ENCODE data around the gene DDX19B. TPM values are rescaled to one million over a fixed set of nuclear protein-coding genes. Genes with fewer than 3 reads are reported as not detected.

The DDX19B gene
- total and polyA plus RNA-seq, 9 of the 15 experiments (the other 6 are each of a cell fraction or from before 2014, with no cell fraction given), result 7.0 to 32.9 (median 19.3) TPM

DNA sequence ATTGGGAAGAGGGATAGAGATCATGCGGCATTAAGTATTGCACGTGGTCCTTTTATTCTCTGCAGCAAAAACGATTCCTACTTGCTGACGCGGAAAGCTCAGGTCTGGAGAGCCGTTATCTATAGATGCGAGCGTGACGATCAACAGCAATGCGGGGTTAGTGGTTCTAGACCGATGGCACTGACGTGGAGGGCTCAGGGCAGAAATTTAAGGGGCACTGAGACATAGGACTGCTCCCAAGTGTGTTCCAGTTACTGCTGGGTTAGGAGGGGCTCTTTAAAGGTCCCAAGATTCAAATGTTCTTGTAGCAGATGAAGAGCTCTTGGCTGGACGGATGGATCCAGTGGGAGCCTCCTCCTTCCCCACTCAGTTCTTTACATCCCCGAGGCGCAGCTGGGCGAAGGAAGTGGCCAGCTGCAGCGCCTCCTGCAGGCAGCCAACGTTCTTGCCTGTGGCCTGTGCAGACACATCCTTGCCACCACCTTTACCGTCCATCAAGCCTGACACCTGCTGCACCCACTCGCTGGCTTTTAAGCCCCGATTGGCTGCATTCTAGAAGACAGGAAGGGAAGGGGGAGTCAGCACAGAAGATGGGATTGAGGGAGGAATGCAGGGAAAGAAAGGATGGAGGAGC, 46.5 kb upstream of the DDX19B start:
- Histone ChIP-seq H3K27ac (ENCODE audit: extremely low read depth, low read depth, low read length) (0 out of 3 replicates have a peak overlapping the region, but pooled peaks have one; percentile 3), H4K20me1 (replicated peaks; ENCODE audit: control insufficient read depth, insufficient read depth, low read length) (peaks cover 33% of the 10 kb centered on the region), H3K9me1 (ENCODE audit: control insufficient read depth, insufficient read depth, low read length) (no peaks in the 10 kb centered on the region), H3K4me2 (ENCODE audit: insufficient read depth, low read length) (no peak overlapping the region), H3K27me3 (ENCODE audit: control insufficient read depth in 2 of 2, insufficient read depth in 2 of 2, low read length in 2 of 2) (no peaks in the 10 kb centered on the region), H3K9me3 (replicated peaks; ENCODE audit: control insufficient read depth, insufficient read depth, low read depth, low read length) (no peaks in the 10 kb centered on the region), H3K9ac (ENCODE audit: insufficient read depth in 1 of 2, low read depth in 2 of 2, low read length in 2 of 2) (0 out of 4 replicates have a peak overlapping the region, but pooled peaks of 1 of the 2 experiments have one; percentile 27), H3K79me2 (ENCODE audit: control insufficient read depth, insufficient read depth, low read length) (peaks cover 35% of the 10 kb centered on the region), H3K4me1 (replicated peaks in 1 of 2; ENCODE audit: control insufficient read depth in 2 of 2, insufficient read depth in 2 of 2, low read length in 2 of 2) (peaks cover 5 to 20% of the 10 kb centered on the region in 2 experiments; a peak in 4 of 5 replicates), H3K36me3 (ENCODE audit: control insufficient read depth, insufficient read depth, low read length) (peaks cover 64% of the 10 kb centered on the region), H2AFZ (ENCODE audit: low read depth, low read length) (no peak overlapping the region), H3K4me3 (no peak overlapping the region)
- peak; percentile 60 for ATAC-seq
- intact Hi-C loops (cut with micrococcal nuclease) (no loop called here), in situ Hi-C loops (cut with MboI) (no loop called here)
- FAIRE-seq, result no peak
- POLR2A ChIA-PET, result interaction anchor here (0.5 to 4.9 kb wide), 12 partner anchors 10 to 546 kb away, joined by 3 to 57 read pairs (median 4); partner anchors contain the start of gene AARS1
- CTCF ChIA-PET (ENCODE audit: low intra/inter-chr PET ratio), result interaction anchor here (0.7 kb wide), 1 partner anchor 401 kb away, joined by 3 read pairs; no protein-coding TSS in a partner anchor
- WGBS (ENCODE audit: insufficient coverage, low coverage, missing lambda C conversion rate), result 54% methylated on average over 20 of the region's 21 CpGs
- no TSS peak for BruUV-seq (replicated peaks)
- peak; percentile 39 to 64 (median 56) for DNase-seq (ENCODE audit: extremely low read depth in 1 of 4, low spot score in 3 of 4)
- no peak for TF ChIP-seq ZNF41 (CRISPR knock-in tag; conservative IDR thresholded peaks at IDR 0.05)
- TF ChIP-seq CREBBP (IDR thresholded peaks at IDR 0.05; ENCODE audit: low read depth, low read length), result no peak
- peak; percentile 23 for TF ChIP-seq POLR2B (IDR thresholded peaks at IDR 0.05; ENCODE audit: low read depth, partially characterized antibody)
- TF ChIP-seq POLR3A (IDR thresholded peaks at IDR 0.05; ENCODE audit: borderline replicate concordance, extremely low read depth, insufficient read depth, insufficient read length), result no peak
- TF ChIP-seq, protein P1, sequence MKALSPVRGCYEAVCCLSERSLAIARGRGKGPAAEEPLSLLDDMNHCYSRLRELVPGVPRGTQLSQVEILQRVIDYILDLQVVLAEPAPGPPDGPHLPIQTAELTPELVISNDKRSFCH (CRISPR knock-in tag; IDR thresholded peaks at IDR 0.05), result no peak
- TF ChIP-seq, protein P1 (tag; IDR thresholded peaks at IDR 0.05), result no peak; the same call in 1 of the 2 replicates
- no peak for TF ChIP-seq FOSL1 (tag; conservative IDR thresholded peaks at IDR 0.05)
- TF ChIP-seq, protein P2, sequence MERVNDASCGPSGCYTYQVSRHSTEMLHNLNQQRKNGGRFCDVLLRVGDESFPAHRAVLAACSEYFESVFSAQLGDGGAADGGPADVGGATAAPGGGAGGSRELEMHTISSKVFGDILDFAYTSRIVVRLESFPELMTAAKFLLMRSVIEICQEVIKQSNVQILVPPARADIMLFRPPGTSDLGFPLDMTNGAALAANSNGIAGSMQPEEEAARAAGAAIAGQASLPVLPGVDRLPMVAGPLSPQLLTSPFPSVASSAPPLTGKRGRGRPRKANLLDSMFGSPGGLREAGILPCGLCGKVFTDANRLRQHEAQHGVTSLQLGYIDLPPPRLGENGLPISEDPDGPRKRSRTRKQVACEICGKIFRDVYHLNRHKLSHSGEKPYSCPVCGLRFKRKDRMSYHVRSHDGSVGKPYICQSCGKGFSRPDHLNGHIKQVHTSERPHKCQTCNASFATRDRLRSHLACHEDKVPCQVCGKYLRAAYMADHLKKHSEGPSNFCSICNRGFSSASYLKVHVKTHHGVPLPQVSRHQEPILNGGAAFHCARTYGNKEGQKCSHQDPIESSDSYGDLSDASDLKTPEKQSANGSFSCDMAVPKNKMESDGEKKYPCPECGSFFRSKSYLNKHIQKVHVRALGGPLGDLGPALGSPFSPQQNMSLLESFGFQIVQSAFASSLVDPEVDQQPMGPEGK (CRISPR knock-in tag; IDR thresholded peaks at IDR 0.05; ENCODE audit: borderline replicate concordance), result no peak
- TF ChIP-seq GABPB2 (CRISPR knock-in tag; conservative IDR thresholded peaks at IDR 0.05), result no peak
- no peak for TF ChIP-seq HIVEP1 (CRISPR knock-in tag; IDR thresholded peaks at IDR 0.05)
- no peak for TF ChIP-seq FOXJ2 (tag; IDR thresholded peaks at IDR 0.05)
- 0 out of 2 replicates have a peak, but pooled peaks have one; percentile 23 for TF ChIP-seq MTF1 (CRISPR knock-in tag; IDR thresholded peaks at IDR 0.05; ENCODE audit: borderline replicate concordance)
- TF ChIP-seq BCL6 (CRISPR knock-in tag; IDR thresholded peaks at IDR 0.05), result no peak
- no peak for TF ChIP-seq SREBF1 (IDR thresholded peaks at IDR 0.05; ENCODE audit: borderline replicate concordance, low read depth, low read length)
- TF ChIP-seq RFX5 (IDR thresholded peaks at IDR 0.05; ENCODE audit: low read depth, low read length), result no peak
- no peak for TF ChIP-seq KAT7 (CRISPR knock-in tag; IDR thresholded peaks at IDR 0.05; ENCODE audit: borderline replicate concordance)
- TF ChIP-seq POLR2G (IDR thresholded peaks at IDR 0.05; ENCODE audit: low read depth, low read length), result peak; percentile 15; the same call in 1 of the 2 replicates
- 0 out of 2 replicates have a peak, but pooled peaks have one; percentile 32 for TF ChIP-seq STAG1 (CRISPR knock-in tag; IDR thresholded peaks at IDR 0.05; ENCODE audit: borderline replicate concordance)

All from K562 (cell line).